ENCODE data around the gene IL12RB2. TPM values are rescaled to one million over a fixed set of nuclear protein-coding genes. Genes with fewer than 3 reads are reported as not detected.

The IL12RB2 gene
- total and polyA plus RNA-seq, 2 donors (not counting 3 experiments of a cell fraction or from before 2014, with no cell fraction given): 0.42 TPM; not detected in 1

GRCh38 chr1:67372136-67372535 is 64.5 kb downstream of the IL12RB2 start:
- TF ChIP-seq EZH2 (IDR thresholded peaks at IDR 0.05; ENCODE audit: borderline replicate concordance, low read depth, low read length, severe bottlenecking) (no peak), POLR2A (IDR thresholded peaks at IDR 0.05; ENCODE audit: low read depth, low read length) (no peak), GATA2 (IDR thresholded peaks at IDR 0.05; ENCODE audit: insufficient read depth, insufficient read length, low read depth, low read length) (no peak)
- no peaks in the 10 kb centered on the region for H4K20me1 ChIP-seq (replicated peaks; ENCODE audit: control insufficient read depth, extremely low read depth, insufficient read depth, low read length)
- ChIA-PET POLR2A (no interaction called here), CTCF (no interaction called here)
- no peak overlapping the region for H3K4me3 ChIP-seq (replicated peaks in 1 of 3; ENCODE audit: insufficient read depth in 1 of 3, low read depth in 1 of 3, low read length in 3 of 3)
- no peaks in the 10 kb centered on the region for H3K79me2 ChIP-seq (ENCODE audit: control insufficient read depth, insufficient read depth, low read length)
- H3K4me1 ChIP-seq (ENCODE audit: control insufficient read depth, extremely low read depth, insufficient read depth, low read length): no peaks in the 10 kb centered on the region
- no peak overlapping the region for H2AFZ ChIP-seq (ENCODE audit: low read depth, low read length)
- no peaks in the 10 kb centered on the region for H3K9me3 ChIP-seq (replicated peaks; ENCODE audit: control insufficient read depth, insufficient read depth, low read length)
- no peak for DNase-seq (ENCODE audit: low read depth, low spot score)
- no TSS peak for BruUV-seq (replicated peaks)
- no peaks in the 10 kb centered on the region for H3K9me1 ChIP-seq (replicated peaks; ENCODE audit: control insufficient read depth, extremely low read depth, insufficient read depth, low read length)
- FAIRE-seq: no peak
- dilution Hi-C loops (cut with MboI; ENCODE audit: extremely low pct_ligation_motif_present, low sequenced_read_pairs) (no loop called here), intact Hi-C loops (cut with micrococcal nuclease) (no loop called here)
- H3K27ac ChIP-seq (ENCODE audit: insufficient read depth, low read depth, low read length): no peak overlapping the region
- no peaks in the 10 kb centered on the region for H3K27me3 ChIP-seq (ENCODE audit: control insufficient read depth in 2 of 2, insufficient read depth in 2 of 2, low read length in 2 of 2)
- H3K4me2 ChIP-seq (ENCODE audit: insufficient read depth, low read length): no peak overlapping the region
- H3K36me3 ChIP-seq (ENCODE audit: control insufficient read depth in 2 of 2, extremely low read depth in 1 of 2, insufficient read depth in 2 of 2, low read length in 2 of 2): no peaks in the 10 kb centered on the region
- H3K9ac ChIP-seq (replicated peaks; ENCODE audit: extremely low read depth, insufficient read depth, low read length): no peak overlapping the region

GRCh38 chr1:67372898-67373297 is 65.2 kb downstream of the IL12RB2 start:
- no peaks in the 10 kb centered on the region for H3K36me3 ChIP-seq (ENCODE audit: control insufficient read depth in 2 of 2, extremely low read depth in 1 of 2, insufficient read depth in 2 of 2, low read length in 2 of 2)
- no peaks in the 10 kb centered on the region for H3K9me1 ChIP-seq (replicated peaks; ENCODE audit: control insufficient read depth, extremely low read depth, insufficient read depth, low read length)
- no peak overlapping the region for H3K9ac ChIP-seq (replicated peaks; ENCODE audit: extremely low read depth, insufficient read depth, low read length)
- dilution Hi-C loops (cut with MboI; ENCODE audit: extremely low pct_ligation_motif_present, low sequenced_read_pairs): no loop called here
- no peaks in the 10 kb centered on the region for H3K9me3 ChIP-seq (replicated peaks; ENCODE audit: control insufficient read depth, insufficient read depth, low read length)
- no peaks in the 10 kb centered on the region for H3K4me1 ChIP-seq (ENCODE audit: control insufficient read depth, extremely low read depth, insufficient read depth, low read length)
- intact Hi-C loops (cut with micrococcal nuclease): no loop called here
- BruUV-seq (replicated peaks): no TSS peak
- no peaks in the 10 kb centered on the region for H3K27me3 ChIP-seq (ENCODE audit: control insufficient read depth in 2 of 2, insufficient read depth in 2 of 2, low read length in 2 of 2)
- no peak overlapping the region for H3K27ac ChIP-seq (ENCODE audit: insufficient read depth, low read depth, low read length)
- FAIRE-seq: no peak
- TF ChIP-seq JUN (IDR thresholded peaks at IDR 0.05; ENCODE audit: borderline replicate concordance, insufficient read depth, insufficient read length, low read depth): no peak
- H3K4me3 ChIP-seq (replicated peaks in 1 of 3; ENCODE audit: insufficient read depth in 1 of 3, low read depth in 1 of 3, low read length in 3 of 3): no peak overlapping the region
- ChIA-PET CTCF (interaction anchor here (1.1 kb wide), 1 partner anchor 161 kb away, joined by 4 read pairs; no protein-coding TSS in a partner anchor), POLR2A (no interaction called here)
- H2AFZ ChIP-seq (ENCODE audit: low read depth, low read length): no peak overlapping the region
- H3K4me2 ChIP-seq (ENCODE audit: insufficient read depth, low read length): no peak overlapping the region
- DNase-seq (ENCODE audit: low read depth, low spot score): no peak
- H4K20me1 ChIP-seq (replicated peaks; ENCODE audit: control insufficient read depth, extremely low read depth, insufficient read depth, low read length): no peaks in the 10 kb centered on the region
- no peaks in the 10 kb centered on the region for H3K79me2 ChIP-seq (ENCODE audit: control insufficient read depth, insufficient read depth, low read length)

Measured in endothelial cell of umbilical vein (primary cell).